GM23248 (cell line): Measurements from ENCODE around the gene KBTBD3.
"Not testable (repeated sequence)": the region's sequence is repeated elsewhere in the genome, so short reads cannot be mapped to it uniquely, and the experiment has no call there.

Experiments
- EZH2 ChIP-seq: fragments of 200-600 bp; sonication (generic); IDR thresholded peaks from 2 replicates; pipeline ENCODE4 v1.6.1; 2018; ENCODE audit warnings: antibody characterized with exemption, mild to moderate bottlenecking; ENCODE audit not compliant: insufficient read depth, poor library complexity, severe bottlenecking
- EZH2phosphoT487 ChIP-seq: fragments of 200-600 bp; sonication (generic); IDR thresholded peaks from 2 replicates; pipeline ENCODE4 v1.6.1; 2018; ENCODE audit warnings: antibody characterized with exemption, moderate library complexity, mild to moderate bottlenecking, low read depth; ENCODE audit not compliant: insufficient read depth

DNA sequence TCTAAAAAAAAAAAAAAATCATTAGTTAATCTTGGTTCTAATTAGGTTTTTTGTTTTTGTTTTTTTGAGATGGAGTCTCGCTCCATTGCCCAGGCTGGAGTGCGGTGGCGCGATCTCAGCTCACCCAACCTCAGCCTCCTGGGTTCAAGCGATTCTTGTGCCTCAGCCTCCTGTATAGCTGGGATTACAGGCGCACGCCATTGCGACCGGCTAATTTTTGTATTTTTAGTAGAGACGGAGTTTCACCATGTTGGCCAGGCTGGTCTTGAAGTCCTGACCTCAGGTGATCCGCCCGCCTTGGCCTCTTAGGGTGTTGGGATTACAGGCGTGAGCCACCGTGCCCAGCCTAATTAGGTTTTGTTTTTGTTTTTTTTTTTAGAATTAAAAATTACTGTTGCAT lies 18.8 kb downstream of the KBTBD3 start:
- TF ChIP-seq EZH2phosphoT487, EZH2: not testable (repeated sequence)
